Measurements from ENCODE around the gene SFMBT1. TPM values are rescaled to one million over a fixed set of nuclear protein-coding genes. Genes with fewer than 3 reads are reported as not detected.

The SFMBT1 gene
- total RNA-seq, 2 donors from 2014 or later, result 6.9 to 10.3 TPM

DNA sequence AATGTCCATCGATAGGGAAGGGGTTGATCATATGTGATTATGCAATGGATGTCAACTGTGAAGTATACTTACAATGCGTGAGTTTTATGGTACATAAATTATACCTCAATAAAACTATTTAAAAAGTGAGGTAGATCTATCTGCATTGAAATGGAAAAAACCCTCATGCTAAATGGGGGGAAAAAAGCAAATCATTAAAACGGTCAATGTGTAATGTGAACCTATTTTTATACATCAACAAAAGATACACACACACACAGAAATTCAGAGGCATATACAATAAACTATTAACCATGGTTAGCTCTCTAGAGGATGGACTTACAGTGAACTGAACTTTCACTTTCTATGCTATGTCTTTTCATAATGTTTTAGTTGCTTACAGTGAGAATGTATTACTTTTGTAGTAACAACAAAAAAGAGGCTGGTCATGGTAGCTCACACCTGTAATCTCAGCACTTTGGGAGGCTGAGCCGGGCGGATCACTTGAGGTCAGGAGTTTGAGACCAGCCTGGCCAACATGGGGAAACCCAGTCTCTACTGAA lies 171.6 kb downstream of the SFMBT1 start:
- H3K4me3 ChIP-seq (ENCODE audit: low read length), result no peak overlapping the region
- Mint-ChIP-seq H3K36me3 (ENCODE audit: low read depth) (no peaks in the 10 kb centered on the region), H3K9me3 (no peaks in the 10 kb centered on the region), H3K27ac (no peak overlapping the region), H3K27me3 (ENCODE audit: insufficient read depth) (no peaks in the 10 kb centered on the region), H3K4me3 (no peak overlapping the region), H3K4me1 (peaks cover 17% of the 10 kb centered on the region)
- TF ChIP-seq, protein P1, sequence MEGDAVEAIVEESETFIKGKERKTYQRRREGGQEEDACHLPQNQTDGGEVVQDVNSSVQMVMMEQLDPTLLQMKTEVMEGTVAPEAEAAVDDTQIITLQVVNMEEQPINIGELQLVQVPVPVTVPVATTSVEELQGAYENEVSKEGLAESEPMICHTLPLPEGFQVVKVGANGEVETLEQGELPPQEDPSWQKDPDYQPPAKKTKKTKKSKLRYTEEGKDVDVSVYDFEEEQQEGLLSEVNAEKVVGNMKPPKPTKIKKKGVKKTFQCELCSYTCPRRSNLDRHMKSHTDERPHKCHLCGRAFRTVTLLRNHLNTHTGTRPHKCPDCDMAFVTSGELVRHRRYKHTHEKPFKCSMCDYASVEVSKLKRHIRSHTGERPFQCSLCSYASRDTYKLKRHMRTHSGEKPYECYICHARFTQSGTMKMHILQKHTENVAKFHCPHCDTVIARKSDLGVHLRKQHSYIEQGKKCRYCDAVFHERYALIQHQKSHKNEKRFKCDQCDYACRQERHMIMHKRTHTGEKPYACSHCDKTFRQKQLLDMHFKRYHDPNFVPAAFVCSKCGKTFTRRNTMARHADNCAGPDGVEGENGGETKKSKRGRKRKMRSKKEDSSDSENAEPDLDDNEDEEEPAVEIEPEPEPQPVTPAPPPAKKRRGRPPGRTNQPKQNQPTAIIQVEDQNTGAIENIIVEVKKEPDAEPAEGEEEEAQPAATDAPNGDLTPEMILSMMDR (conservative IDR thresholded peaks at IDR 0.05), result no peak
- H3K9me3 ChIP-seq (ENCODE audit: control insufficient read depth, low read length), result no peaks in the 10 kb centered on the region
- 92 to 100% methylated on average over 2 to 4 of the region's 5 CpGs for WGBS, 2 experiments (ENCODE audit: insufficient coverage in 1 of 2, insufficient read length in 1 of 2)
- H3K27ac ChIP-seq (ENCODE audit: low read depth, low read length), result no peak overlapping the region
- no peaks in the 10 kb centered on the region for H3K36me3 ChIP-seq (ENCODE audit: control insufficient read depth, insufficient read depth, low read length)
- H3K27me3 ChIP-seq (ENCODE audit: control insufficient read depth, insufficient read depth, low read length, poor library complexity, severe bottlenecking), result no peaks in the 10 kb centered on the region
- H3K9ac ChIP-seq (ENCODE audit: extremely low read depth, low read length, poor library complexity, severe bottlenecking), result no peak overlapping the region
- no peaks in the 10 kb centered on the region for H3K4me1 ChIP-seq (ENCODE audit: control insufficient read depth, insufficient read depth, low read length)
- DNase-seq, result no peak

- no peaks in the 10 kb centered on the region for H3K36me3 ChIP-seq (ENCODE audit: control insufficient read depth, insufficient read depth, low read length)
- no peaks in the 10 kb centered on the region for H3K9me3 ChIP-seq (ENCODE audit: control insufficient read depth, low read length)
- no peak overlapping the region for H3K4me3 ChIP-seq (ENCODE audit: low read length)
- peak; percentile 54 for DNase-seq
- WGBS, 2 experiments (ENCODE audit: insufficient coverage in 1 of 2, insufficient read length in 1 of 2), result 95% methylated on average over 7 to 8 of the region's 8 CpGs
- no peak overlapping the region for H3K27ac ChIP-seq (ENCODE audit: low read depth, low read length)
- Mint-ChIP-seq H3K9me3 (no peaks in the 10 kb centered on the region), H3K4me1 (peaks cover 17% of the 10 kb centered on the region), H3K27me3 (ENCODE audit: insufficient read depth) (no peaks in the 10 kb centered on the region), H3K4me3 (no peak overlapping the region), H3K27ac (no peak overlapping the region), H3K36me3 (ENCODE audit: low read depth) (no peaks in the 10 kb centered on the region)
- no peak overlapping the region for H3K9ac ChIP-seq (ENCODE audit: extremely low read depth, low read length, poor library complexity, severe bottlenecking)
- TF ChIP-seq, protein P1 (conservative IDR thresholded peaks at IDR 0.05), result no peak
- no peaks in the 10 kb centered on the region for H3K4me1 ChIP-seq (ENCODE audit: control insufficient read depth, insufficient read depth, low read length)
- no peaks in the 10 kb centered on the region for H3K27me3 ChIP-seq (ENCODE audit: control insufficient read depth, insufficient read depth, low read length, poor library complexity, severe bottlenecking)
These were observed 172.3 kb downstream of the SFMBT1 start for GRCh38 chr3:52873433-52874159.

DNA sequence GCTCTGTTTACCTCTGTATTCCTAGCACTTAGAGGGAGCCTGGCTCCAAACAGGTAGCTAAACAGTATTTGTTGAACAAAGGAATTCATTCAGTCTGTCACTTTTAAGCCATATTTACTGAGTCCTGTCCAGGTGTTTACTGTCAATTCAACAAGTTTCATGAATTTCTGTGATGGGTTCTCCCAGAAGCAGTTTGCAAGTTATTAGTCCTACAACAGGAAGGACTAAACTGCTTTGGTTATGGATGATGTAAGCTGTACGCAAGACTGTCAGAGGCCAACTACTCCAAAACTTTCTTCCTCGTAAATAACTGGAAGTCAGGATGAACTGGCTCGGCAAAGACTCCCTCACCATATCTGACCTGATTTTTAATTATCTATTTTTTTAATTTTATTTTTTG lies 173.6 kb downstream of the SFMBT1 start:
- TF ChIP-seq, protein P1 (conservative IDR thresholded peaks at IDR 0.05), result no peak
- Mint-ChIP-seq H3K27me3 (ENCODE audit: insufficient read depth) (no peaks in the 10 kb centered on the region), H3K9me3 (no peaks in the 10 kb centered on the region), H3K27ac (no peak overlapping the region), H3K36me3 (ENCODE audit: low read depth) (no peaks in the 10 kb centered on the region), H3K4me3 (no peak overlapping the region), H3K4me1 (peaks cover 17% of the 10 kb centered on the region)
- no peaks in the 10 kb centered on the region for H3K36me3 ChIP-seq (ENCODE audit: control insufficient read depth, insufficient read depth, low read length)
- H3K9ac ChIP-seq (ENCODE audit: extremely low read depth, low read length, poor library complexity, severe bottlenecking), result no peak overlapping the region
- H3K27me3 ChIP-seq (ENCODE audit: control insufficient read depth, insufficient read depth, low read length, poor library complexity, severe bottlenecking), result no peaks in the 10 kb centered on the region
- 93% methylated on average over 3 of the region's 3 CpGs; no CpG with 5 or more reads in 1 of the 2 experiments for WGBS, 2 experiments (ENCODE audit: insufficient coverage in 1 of 2, insufficient read length in 1 of 2)
- H3K9me3 ChIP-seq (ENCODE audit: control insufficient read depth, low read length), result no peaks in the 10 kb centered on the region
- H3K27ac ChIP-seq (ENCODE audit: low read depth, low read length), result no peak overlapping the region
- H3K4me3 ChIP-seq (ENCODE audit: low read length), result no peak overlapping the region
- DNase-seq, result no peak
- H3K4me1 ChIP-seq (ENCODE audit: control insufficient read depth, insufficient read depth, low read length), result no peaks in the 10 kb centered on the region

Measured in endodermal cell (in vitro differentiated cells).